ENCODE results near the gene TMF1.

TMF1 gene

DNA sequence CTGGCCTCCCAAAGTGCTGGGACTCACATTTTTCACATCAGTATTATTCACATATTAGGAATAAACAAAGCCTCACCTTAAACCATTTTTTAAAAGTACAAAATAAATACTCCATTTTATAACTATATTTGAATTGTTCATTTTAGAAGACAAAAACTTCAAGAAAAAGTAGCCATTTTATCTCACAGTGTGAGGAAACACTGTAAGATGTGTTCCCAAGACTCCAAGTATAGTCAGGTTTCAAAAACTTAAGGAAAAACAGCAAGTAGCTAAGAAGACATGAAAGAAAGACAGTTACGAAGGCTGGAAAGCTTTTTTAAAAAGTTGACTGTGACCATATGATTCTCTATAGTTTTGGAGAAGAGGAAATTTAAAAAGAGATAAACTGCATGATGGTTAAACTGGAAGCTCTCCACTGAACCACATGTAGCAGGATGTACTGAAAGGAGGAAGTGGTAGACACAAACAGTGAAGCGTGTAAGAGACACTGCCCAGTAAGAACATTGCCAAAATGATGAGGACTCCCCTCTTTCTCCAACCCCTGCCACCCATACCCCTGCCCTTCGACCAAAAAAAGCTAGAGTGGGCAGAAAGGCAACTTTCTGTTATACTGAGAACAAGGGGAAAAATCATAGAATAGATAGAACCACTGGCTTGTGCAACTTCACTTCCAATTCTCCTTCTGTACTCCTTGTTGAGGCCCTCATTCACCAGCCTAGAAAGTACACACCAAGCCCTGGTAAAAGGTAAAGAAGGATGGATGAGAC lies 6.2 kb upstream of the TMF1 start:
- no peaks in the 10 kb centered on the region for H3K4me1 ChIP-seq (ENCODE audit: insufficient read depth, low read length)
- H3K36me3 ChIP-seq (ENCODE audit: insufficient read depth, low read length) = peaks cover 6% of the 10 kb centered on the region
- H3K9me3 ChIP-seq (ENCODE audit: control insufficient read depth, insufficient read depth, low read length) = no peaks in the 10 kb centered on the region
- H3K9ac ChIP-seq (ENCODE audit: low read depth, low read length) = no peak overlapping the region

DNA sequence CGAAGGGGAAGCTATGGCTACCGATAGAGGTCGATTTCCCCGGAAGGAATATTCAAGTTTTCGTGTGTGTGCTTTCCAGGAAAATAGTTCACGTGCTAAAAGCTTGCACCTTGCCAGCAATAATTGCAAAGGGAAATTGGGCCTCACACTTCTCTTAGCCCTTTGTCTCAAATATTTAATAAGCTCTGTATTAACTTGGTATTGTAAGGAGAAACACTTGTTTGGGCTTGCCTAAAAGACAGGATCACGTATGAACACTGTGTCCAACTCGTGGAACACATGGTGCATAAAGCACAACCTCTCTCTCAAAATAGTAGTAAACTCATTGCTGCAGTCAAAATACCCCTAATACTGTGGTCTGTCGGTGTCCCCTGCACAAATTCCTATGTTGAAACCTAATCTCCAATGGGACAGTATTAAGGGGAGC lies 352 bp upstream of the TMF1 start:
- Histone ChIP-seq H3K4me1 (ENCODE audit: insufficient read depth, low read length) (no peaks in the 10 kb centered on the region), H3K36me3 (ENCODE audit: insufficient read depth, low read length) (peaks cover 4% of the 10 kb centered on the region)

DNA sequence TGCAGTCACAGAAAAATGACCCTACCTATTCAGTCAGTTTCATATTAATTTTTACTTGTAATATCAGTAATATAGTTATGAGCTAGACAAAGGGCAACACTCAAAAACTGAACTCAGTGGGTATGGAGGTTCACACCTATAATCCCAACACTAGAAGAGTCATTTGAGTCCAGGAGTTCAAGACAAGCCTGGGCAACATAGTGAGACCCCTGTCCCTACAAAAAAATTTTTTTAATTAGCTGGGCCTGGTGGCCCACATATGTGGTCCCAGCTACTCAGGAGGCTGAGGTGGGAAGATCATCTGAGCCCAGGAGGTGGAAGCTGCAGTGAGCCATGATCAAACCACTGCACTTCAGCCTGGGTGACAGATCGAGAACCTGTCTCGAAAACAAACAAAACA lies 3.1 kb downstream of the TMF1 start:
- H3K4me1 ChIP-seq (ENCODE audit: insufficient read depth, low read length) = no peaks in the 10 kb centered on the region
- H3K9me3 ChIP-seq (ENCODE audit: control insufficient read depth, insufficient read depth, low read length) = no peaks in the 10 kb centered on the region
- no peak overlapping the region for H3K9ac ChIP-seq (ENCODE audit: low read depth, low read length)
- H3K36me3 ChIP-seq (ENCODE audit: insufficient read depth, low read length) = peaks cover 6% of the 10 kb centered on the region

More for the DNA sequence above, 352 bp upstream of the TMF1 start:
- Histone ChIP-seq H3K9ac (ENCODE audit: low read depth, low read length) (peak overlapping the region; percentile 91), H3K9me3 (ENCODE audit: control insufficient read depth, insufficient read depth, low read length) (no peaks in the 10 kb centered on the region)

DNA sequence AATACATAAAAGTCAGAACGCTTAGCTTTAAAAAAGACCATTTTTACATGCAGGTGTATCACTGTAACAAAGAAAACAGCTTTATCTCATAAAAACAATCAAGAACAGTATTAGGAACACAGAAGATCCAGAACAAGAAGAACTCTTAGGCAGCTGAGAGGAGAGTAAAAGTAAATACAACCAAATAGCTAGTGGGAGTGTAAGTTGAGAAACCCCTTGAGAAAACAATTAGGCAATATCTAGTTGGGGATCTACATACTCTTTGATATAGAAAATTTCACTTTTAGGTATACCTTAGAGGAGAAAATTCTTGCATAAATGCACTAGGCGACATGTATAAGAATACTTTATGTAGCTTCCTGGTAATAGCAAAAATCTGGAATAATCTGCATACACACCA lies 7.5 kb downstream of the TMF1 start:
- Histone ChIP-seq H3K4me1 (ENCODE audit: insufficient read depth, low read length) (no peaks in the 10 kb centered on the region), H3K9me3 (ENCODE audit: control insufficient read depth, insufficient read depth, low read length) (no peaks in the 10 kb centered on the region), H3K9ac (ENCODE audit: low read depth, low read length) (no peak overlapping the region), H3K36me3 (ENCODE audit: insufficient read depth, low read length) (peaks cover 6% of the 10 kb centered on the region)

DNA sequence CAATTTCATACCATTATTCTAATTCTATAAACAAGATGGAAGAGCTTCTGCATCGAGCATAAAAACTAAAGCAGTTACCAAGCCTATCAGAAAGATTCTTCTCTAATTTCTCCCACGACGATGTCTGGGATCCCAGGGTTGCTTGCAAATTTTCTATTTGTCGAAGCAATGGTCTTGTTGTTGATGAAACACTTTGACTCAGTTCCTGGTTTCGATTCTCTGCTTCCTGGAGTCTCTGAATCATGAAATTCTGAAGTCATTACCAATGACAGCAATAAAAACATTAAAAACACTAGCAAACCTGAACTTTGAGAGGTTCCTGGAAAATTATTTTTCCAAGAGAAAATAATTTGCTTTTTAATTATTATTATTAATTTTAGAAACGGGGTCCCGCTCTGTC lies 18.7 kb downstream of the TMF1 start:
- Histone ChIP-seq H3K36me3 (ENCODE audit: insufficient read depth, low read length) (peaks cover 8% of the 10 kb centered on the region), H3K9me3 (ENCODE audit: control insufficient read depth, insufficient read depth, low read length) (no peaks in the 10 kb centered on the region), H3K9ac (ENCODE audit: low read depth, low read length) (no peak overlapping the region), H3K4me1 (ENCODE audit: insufficient read depth, low read length) (no peaks in the 10 kb centered on the region)

DNA sequence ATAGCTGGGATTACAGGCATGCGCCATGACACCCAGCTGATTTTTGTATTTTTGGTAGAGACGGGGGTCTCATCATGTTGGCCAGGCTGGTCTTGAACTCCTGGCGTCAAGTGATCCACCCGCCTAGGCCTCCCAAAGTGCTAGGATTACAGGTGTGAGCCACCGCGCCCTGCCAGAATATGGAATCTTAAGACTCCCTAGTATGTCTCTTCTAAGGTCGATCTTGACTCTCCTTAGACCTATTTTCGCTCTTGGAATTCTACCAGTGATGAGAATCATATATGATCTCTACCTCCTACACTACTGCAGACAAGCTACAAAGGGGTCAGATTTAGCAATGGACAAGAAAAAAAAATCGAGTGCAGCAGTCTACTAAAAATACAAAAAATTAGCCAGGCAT lies 19.4 kb downstream of the TMF1 start:
- no peak overlapping the region for H3K9ac ChIP-seq (ENCODE audit: low read depth, low read length)
- no peaks in the 10 kb centered on the region for H3K9me3 ChIP-seq (ENCODE audit: control insufficient read depth, insufficient read depth, low read length)
- H3K36me3 ChIP-seq (ENCODE audit: insufficient read depth, low read length) = peaks cover 12% of the 10 kb centered on the region
- no peaks in the 10 kb centered on the region for H3K4me1 ChIP-seq (ENCODE audit: insufficient read depth, low read length)

DNA sequence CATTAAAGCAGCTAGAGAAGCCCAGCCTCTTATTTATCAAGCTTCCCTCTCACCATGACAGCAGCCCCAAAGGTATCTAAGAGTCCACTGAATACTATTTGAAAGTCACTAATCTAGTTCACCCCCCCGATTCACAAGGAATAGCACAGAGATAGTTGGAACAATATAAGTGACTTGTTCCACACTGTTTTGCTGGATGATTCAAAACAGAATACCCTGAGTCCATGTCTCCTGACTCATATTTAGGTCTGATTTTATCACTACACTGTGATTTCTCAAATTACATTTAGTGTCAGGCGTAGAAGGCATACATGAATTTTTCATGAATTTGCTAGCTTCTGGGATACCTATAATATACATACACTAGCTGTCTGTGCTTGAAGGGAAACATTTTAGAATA lies 20.0 kb downstream of the TMF1 start:
- H3K36me3 ChIP-seq (ENCODE audit: insufficient read depth, low read length) = peaks cover 12% of the 10 kb centered on the region
- H3K9ac ChIP-seq (ENCODE audit: low read depth, low read length) = no peak overlapping the region
- no peaks in the 10 kb centered on the region for H3K4me1 ChIP-seq (ENCODE audit: insufficient read depth, low read length)
- no peaks in the 10 kb centered on the region for H3K9me3 ChIP-seq (ENCODE audit: control insufficient read depth, insufficient read depth, low read length)

DNA sequence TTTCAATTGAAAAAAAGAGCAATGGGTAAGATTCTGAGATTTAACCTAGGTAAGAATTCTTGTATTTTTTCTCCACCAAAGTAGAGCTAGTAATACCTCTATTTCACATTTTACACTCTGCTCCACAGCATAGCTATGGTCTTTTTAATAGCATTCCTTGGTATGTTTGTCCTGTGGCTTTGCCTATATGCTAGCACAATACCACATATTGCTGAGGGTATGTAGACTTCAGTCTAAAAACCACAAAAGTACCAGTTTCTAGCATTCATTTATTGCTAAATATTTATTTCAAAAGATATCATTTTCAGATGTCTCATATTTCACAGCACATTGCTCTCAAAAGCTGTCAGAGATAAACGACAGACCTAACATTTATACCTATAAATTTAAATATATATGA lies 20.5 kb downstream of the TMF1 start:
- no peaks in the 10 kb centered on the region for H3K9me3 ChIP-seq (ENCODE audit: control insufficient read depth, insufficient read depth, low read length)
- no peaks in the 10 kb centered on the region for H3K4me1 ChIP-seq (ENCODE audit: insufficient read depth, low read length)
- peaks cover 12% of the 10 kb centered on the region for H3K36me3 ChIP-seq (ENCODE audit: insufficient read depth, low read length)
- H3K9ac ChIP-seq (ENCODE audit: low read depth, low read length) = no peak overlapping the region

DNA sequence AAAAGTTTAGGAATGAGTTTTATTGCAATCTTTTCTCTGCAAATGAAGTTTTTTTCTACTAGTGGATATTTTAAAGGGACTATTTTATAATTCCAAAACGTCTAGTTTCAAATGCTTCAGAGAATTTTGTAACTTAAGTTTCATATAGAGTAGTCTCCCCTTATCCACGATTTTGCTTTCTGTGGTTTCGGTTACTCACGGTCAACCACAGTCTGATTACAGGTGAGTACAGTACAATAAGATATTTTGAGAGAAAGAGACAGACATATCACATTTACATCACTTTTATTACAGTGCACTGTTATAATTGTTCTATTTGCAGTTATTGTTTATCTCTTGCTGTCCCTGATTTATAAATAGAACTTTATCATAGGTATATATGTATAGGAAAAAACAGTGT lies 31.3 kb downstream of the TMF1 start:
- Histone ChIP-seq H3K4me1 (ENCODE audit: insufficient read depth, low read length) (no peaks in the 10 kb centered on the region), H3K9ac (ENCODE audit: low read depth, low read length) (no peak overlapping the region), H3K9me3 (ENCODE audit: control insufficient read depth, insufficient read depth, low read length) (no peaks in the 10 kb centered on the region), H3K36me3 (ENCODE audit: insufficient read depth, low read length) (no peaks in the 10 kb centered on the region)

DNA sequence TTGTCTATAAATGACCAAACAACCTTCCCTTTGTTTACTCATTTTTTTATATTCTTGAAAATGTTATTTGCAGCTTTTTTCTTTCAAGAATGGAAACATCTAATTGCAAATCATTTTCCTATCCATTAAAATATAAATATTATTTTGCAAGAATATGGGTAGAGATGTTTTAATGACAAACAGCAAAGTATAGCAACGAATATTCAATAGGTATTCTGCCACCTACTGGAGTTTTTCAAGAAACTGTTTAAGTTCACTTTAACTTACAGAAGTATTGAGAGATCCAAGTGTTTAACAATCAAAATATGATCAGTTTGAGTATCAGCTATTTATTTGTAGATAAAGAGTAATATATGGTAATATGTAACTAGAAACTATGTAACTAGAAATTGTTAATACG lies 31.7 kb downstream of the TMF1 start:
- no peaks in the 10 kb centered on the region; the same call in 1 of the 2 replicates for H3K4me1 ChIP-seq (ENCODE audit: insufficient read depth, low read length)
- no peak overlapping the region for H3K9ac ChIP-seq (ENCODE audit: low read depth, low read length)
- no peaks in the 10 kb centered on the region for H3K36me3 ChIP-seq (ENCODE audit: insufficient read depth, low read length)
- H3K9me3 ChIP-seq (ENCODE audit: control insufficient read depth, insufficient read depth, low read length) = no peaks in the 10 kb centered on the region

DNA sequence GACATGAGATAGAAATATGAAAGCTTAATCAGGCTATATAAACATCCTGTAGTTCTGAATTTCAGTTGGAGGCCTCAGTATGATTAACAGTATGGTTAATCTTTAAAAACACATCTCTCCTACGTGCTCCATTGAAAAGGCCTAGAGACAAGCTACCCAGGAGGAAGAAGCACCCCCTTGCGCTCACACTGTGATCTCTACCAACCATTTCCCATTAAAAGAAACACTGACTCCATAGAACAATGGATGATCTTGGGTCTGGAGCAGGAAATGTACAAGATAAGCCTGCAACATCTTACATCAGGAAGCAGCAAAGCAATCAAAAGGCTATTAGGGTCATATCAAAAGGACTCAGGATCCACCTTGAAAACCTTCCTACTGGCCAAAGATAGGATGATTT lies 35.2 kb downstream of the TMF1 start:
- H3K9me3 ChIP-seq (ENCODE audit: control insufficient read depth, insufficient read depth, low read length) = no peaks in the 10 kb centered on the region
- H3K36me3 ChIP-seq (ENCODE audit: insufficient read depth, low read length) = no peaks in the 10 kb centered on the region
- no peak overlapping the region for H3K9ac ChIP-seq (ENCODE audit: low read depth, low read length)
- peaks cover 4% of the 10 kb centered on the region for H3K4me1 ChIP-seq (ENCODE audit: insufficient read depth, low read length)

DNA sequence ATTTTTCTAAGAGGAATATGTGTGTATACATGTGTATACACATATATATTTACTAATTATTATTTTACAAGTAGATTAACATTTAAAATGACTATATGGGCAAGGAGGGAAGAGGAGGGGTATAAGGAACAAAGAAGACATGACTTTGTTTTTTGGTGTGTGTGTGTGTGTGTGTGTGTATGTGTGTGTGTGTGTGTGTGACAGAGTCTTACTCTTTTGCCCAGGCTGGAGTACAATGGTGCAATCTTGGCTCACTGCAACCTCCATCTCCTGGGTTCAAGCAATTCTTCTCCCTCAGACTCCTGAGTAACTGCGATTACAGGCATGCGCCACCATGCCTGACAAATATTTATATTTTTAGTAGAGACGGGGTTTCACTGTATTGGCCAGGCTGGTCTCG lies 36.0 kb downstream of the TMF1 start:
- no peak overlapping the region for H3K9ac ChIP-seq (ENCODE audit: low read depth, low read length)
- no peaks in the 10 kb centered on the region for H3K9me3 ChIP-seq (ENCODE audit: control insufficient read depth, insufficient read depth, low read length)
- peaks cover 12% of the 10 kb centered on the region for H3K4me1 ChIP-seq (ENCODE audit: insufficient read depth, low read length)
- no peaks in the 10 kb centered on the region for H3K36me3 ChIP-seq (ENCODE audit: insufficient read depth, low read length)

DNA sequence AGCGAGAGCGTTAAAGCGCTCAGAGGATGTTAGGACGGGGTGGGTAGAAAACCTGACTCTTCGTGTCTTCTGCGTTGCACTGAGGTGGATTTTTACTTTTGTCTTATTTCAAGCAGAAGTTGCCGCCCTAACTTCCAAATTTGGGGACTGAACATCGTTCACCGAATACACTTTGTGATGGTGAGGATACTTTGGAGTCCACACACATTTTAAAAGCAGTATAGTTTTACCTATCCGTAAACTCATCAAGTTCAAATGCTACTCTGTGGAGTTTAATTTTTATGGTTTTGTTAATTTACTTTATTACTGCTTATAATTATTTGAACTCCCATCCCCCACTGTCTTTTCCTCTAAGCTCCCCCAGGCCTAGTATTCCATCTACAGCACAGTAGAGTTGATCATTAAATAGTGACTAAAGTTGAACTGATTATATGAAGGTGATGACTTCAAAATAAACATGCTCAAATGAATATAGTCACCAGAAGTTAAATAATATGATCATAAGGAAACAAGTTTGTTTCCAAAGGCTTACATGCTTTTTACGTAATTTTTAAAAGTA lies 38.0 kb downstream of the TMF1 start:
- H3K36me3 ChIP-seq (ENCODE audit: insufficient read depth, low read length) = no peaks in the 10 kb centered on the region
- peak overlapping the region; percentile 86 for H3K9ac ChIP-seq (ENCODE audit: low read depth, low read length)
- H3K4me1 ChIP-seq (ENCODE audit: insufficient read depth, low read length) = peaks cover 29% of the 10 kb centered on the region
- H3K9me3 ChIP-seq (ENCODE audit: control insufficient read depth, insufficient read depth, low read length) = no peaks in the 10 kb centered on the region

DNA sequence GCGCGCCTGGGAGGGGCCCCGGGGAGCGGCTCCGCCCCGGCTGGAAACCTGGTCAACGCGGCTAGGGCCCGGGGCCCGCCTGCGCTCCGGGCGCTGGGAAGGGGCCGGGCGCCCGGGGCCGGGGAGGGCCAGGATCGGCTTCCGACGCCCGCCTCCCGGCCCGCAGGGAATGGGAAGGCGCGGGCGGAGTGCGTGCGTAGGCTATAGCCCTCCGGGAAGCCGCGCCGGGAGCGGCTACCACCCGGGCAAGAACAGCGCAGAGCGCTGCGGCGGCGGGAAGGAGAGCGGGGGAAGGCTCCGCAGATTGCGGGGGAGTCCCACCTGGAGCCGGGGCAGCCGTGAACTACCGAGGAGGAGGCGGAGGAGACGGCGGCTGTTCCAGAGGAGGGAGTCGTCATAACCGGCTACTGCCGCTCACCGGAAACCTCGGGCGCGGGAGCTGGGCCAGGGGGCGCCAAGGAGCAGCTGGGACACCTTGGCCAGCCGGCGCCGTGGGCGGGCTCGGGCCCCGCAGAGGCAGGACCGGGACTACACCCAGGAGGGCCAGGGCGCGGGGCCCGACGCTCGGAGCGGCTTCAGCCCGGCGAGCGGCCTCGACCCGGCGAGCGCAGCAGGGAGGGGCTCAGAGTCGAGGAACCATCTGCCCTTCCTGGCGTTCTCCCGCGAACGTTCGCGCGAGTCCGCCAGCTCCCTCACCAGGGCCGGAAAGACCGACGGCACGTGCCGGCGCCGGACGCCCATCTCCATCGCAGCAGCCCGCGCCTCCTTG lies 38.7 kb downstream of the TMF1 start, which contains the start of gene EOGT:
Gene EOGT (minus strand): TSS at position 432 of the 769 bp plus-strand sequence. CDS start 3,838 bp downstream, outside the sequence.
- Histone ChIP-seq H3K9me3 (ENCODE audit: control insufficient read depth, insufficient read depth, low read length) (no peaks in the 10 kb centered on the region), H3K4me1 (ENCODE audit: insufficient read depth, low read length) (peaks cover 35% of the 10 kb centered on the region), H3K36me3 (ENCODE audit: insufficient read depth, low read length) (no peaks in the 10 kb centered on the region), H3K9ac (ENCODE audit: low read depth, low read length) (peak within 1 kb of the TSS; percentile 86)

Measured in ES-I3 (cell line).